Adipocyte (in vitro differentiated cells): ENCODE measurements around the gene CELSR2.

Experiments used
- DNase-seq: peaks from one replicate; pipeline ENCODE4 v3.0.0-alpha.2; 2015; ENCODE audit warnings: low read depth
- H3K27me3 ChIP-seq: replicated peaks from 2 replicates; pipeline ENCODE4 v1.7.0; 2013; ENCODE audit warnings: mild to moderate bottlenecking, low read length, moderate library complexity; ENCODE audit not compliant: control insufficient read depth, insufficient read depth
- H3K36me3 ChIP-seq: 2 replicates; pipeline ENCODE4 v1.7.0; 2013; ENCODE audit warnings: low read length, mild to moderate bottlenecking, moderate library complexity; ENCODE audit not compliant: control insufficient read depth, insufficient read depth, severe bottlenecking
- H3K4me1 ChIP-seq: 2 replicates; pipeline ENCODE4 v1.7.0; 2013; ENCODE audit warnings: mild to moderate bottlenecking, low read length, moderate library complexity; ENCODE audit not compliant: control insufficient read depth, insufficient read depth
- H3K4me3 ChIP-seq: 2 replicates; pipeline ENCODE4 v1.7.0; 2013; ENCODE audit warnings: mild to moderate bottlenecking, low read length, moderate library complexity
- H3K9ac ChIP-seq: 2 replicates; pipeline ENCODE4 v1.7.0; 2013; ENCODE audit warnings: mild to moderate bottlenecking, low read length, moderate library complexity
- H3K9me3 ChIP-seq: 2 replicates; pipeline ENCODE4 v1.7.0; 2013; ENCODE audit warnings: mild to moderate bottlenecking, low read length, moderate library complexity; ENCODE audit not compliant: control insufficient read depth

CELSR2 gene

GRCh38 chr1:109235137-109235536, 14.2 kb upstream of the CELSR2 start:
- Histone ChIP-seq H3K9me3 (no peaks in the 10 kb centered on the region), H3K36me3 (peaks cover 93% of the 10 kb centered on the region), H3K9ac (no peak overlapping the region), H3K27me3 (no peaks in the 10 kb centered on the region), H3K4me3 (no peak overlapping the region), H3K4me1 (peaks cover 5% of the 10 kb centered on the region)
- DNase-seq: no peak

GRCh38 chr1:109237512-109237911, 11.8 kb upstream of the CELSR2 start:
- DNase-seq: no peak
- no peak overlapping the region for H3K4me3 ChIP-seq
- peaks cover 70% of the 10 kb centered on the region for H3K36me3 ChIP-seq
- no peaks in the 10 kb centered on the region for H3K9me3 ChIP-seq
- no peak overlapping the region for H3K9ac ChIP-seq
- H3K27me3 ChIP-seq: no peaks in the 10 kb centered on the region
- H3K4me1 ChIP-seq: peaks cover 26% of the 10 kb centered on the region

GRCh38 chr1:109238382-109238781, 11.0 kb upstream of the CELSR2 start:
- DNase-seq: no peak
- no peak overlapping the region for H3K9ac ChIP-seq
- no peaks in the 10 kb centered on the region for H3K9me3 ChIP-seq
- no peaks in the 10 kb centered on the region for H3K27me3 ChIP-seq
- peaks cover 61% of the 10 kb centered on the region for H3K36me3 ChIP-seq
- no peak overlapping the region for H3K4me3 ChIP-seq
- H3K4me1 ChIP-seq: peaks cover 28% of the 10 kb centered on the region

- peaks cover 56% of the 10 kb centered on the region for H3K36me3 ChIP-seq
- H3K4me1 ChIP-seq: peaks cover 28% of the 10 kb centered on the region
- H3K9me3 ChIP-seq: no peaks in the 10 kb centered on the region
- DNase-seq: no peak
- no peak overlapping the region for H3K9ac ChIP-seq
- no peaks in the 10 kb centered on the region for H3K27me3 ChIP-seq
- no peak overlapping the region for H3K4me3 ChIP-seq
Measured at GRCh38 chr1:109239047-109239408, 10.3 kb upstream of the CELSR2 start.

GRCh38 chr1:109239409-109240068, 9.8 kb upstream of the CELSR2 start:
- no peaks in the 10 kb centered on the region for H3K27me3 ChIP-seq
- peaks cover 28% of the 10 kb centered on the region for H3K4me1 ChIP-seq
- peaks cover 51% of the 10 kb centered on the region for H3K36me3 ChIP-seq
- H3K4me3 ChIP-seq: no peak overlapping the region
- H3K9ac ChIP-seq: no peak overlapping the region
- no peaks in the 10 kb centered on the region for H3K9me3 ChIP-seq
- DNase-seq: peak; percentile 52

GRCh38 chr1:109240158-109241152, 8.9 kb upstream of the CELSR2 start:
- Histone ChIP-seq H3K9ac (peak overlapping the region; percentile 58), H3K27me3 (no peaks in the 10 kb centered on the region), H3K4me3 (peak overlapping the region; percentile 13), H3K9me3 (no peaks in the 10 kb centered on the region), H3K36me3 (peaks cover 41% of the 10 kb centered on the region), H3K4me1 (peaks cover 28% of the 10 kb centered on the region)
- DNase-seq: peak; percentile 64

GRCh38 chr1:109241344-109241743, 8.0 kb upstream of the CELSR2 start:
- Histone ChIP-seq H3K9me3 (no peaks in the 10 kb centered on the region), H3K4me1 (peaks cover 28% of the 10 kb centered on the region), H3K9ac (no peak overlapping the region), H3K4me3 (no peak overlapping the region), H3K27me3 (no peaks in the 10 kb centered on the region), H3K36me3 (peaks cover 32% of the 10 kb centered on the region)
- no peak for DNase-seq

GRCh38 chr1:109241841-109242345, 7.4 kb upstream of the CELSR2 start:
- H3K4me3 ChIP-seq: no peak overlapping the region
- DNase-seq: no peak

GRCh38 chr1:109242387-109242786, 7.0 kb upstream of the CELSR2 start:
- peaks cover 22% of the 10 kb centered on the region for H3K36me3 ChIP-seq
- DNase-seq: no peak
- H3K9ac ChIP-seq: no peak overlapping the region
- H3K4me3 ChIP-seq: no peak overlapping the region
- H3K9me3 ChIP-seq: no peaks in the 10 kb centered on the region
- no peaks in the 10 kb centered on the region for H3K27me3 ChIP-seq
- peaks cover 28% of the 10 kb centered on the region for H3K4me1 ChIP-seq

More at GRCh38 chr1:109241841-109242345, 7.4 kb upstream of the CELSR2 start:
- Histone ChIP-seq H3K9ac (no peak overlapping the region), H3K36me3 (peaks cover 27% of the 10 kb centered on the region), H3K4me1 (peaks cover 28% of the 10 kb centered on the region), H3K27me3 (no peaks in the 10 kb centered on the region), H3K9me3 (no peaks in the 10 kb centered on the region)

- peaks cover 28% of the 10 kb centered on the region for H3K4me1 ChIP-seq
- no peak for DNase-seq
- H3K36me3 ChIP-seq: peaks cover 14% of the 10 kb centered on the region
- no peak overlapping the region for H3K4me3 ChIP-seq
- H3K27me3 ChIP-seq: peaks cover 4% of the 10 kb centered on the region
- no peaks in the 10 kb centered on the region for H3K9me3 ChIP-seq
- H3K9ac ChIP-seq: no peak overlapping the region
Measured at GRCh38 chr1:109243221-109243620, 6.1 kb upstream of the CELSR2 start.

- H3K9me3 ChIP-seq: no peaks in the 10 kb centered on the region
- no peak overlapping the region for H3K9ac ChIP-seq
- no peak for DNase-seq
- H3K36me3 ChIP-seq: peaks cover 6% of the 10 kb centered on the region
- H3K27me3 ChIP-seq: peaks cover 7% of the 10 kb centered on the region
- peaks cover 28% of the 10 kb centered on the region for H3K4me1 ChIP-seq
- H3K4me3 ChIP-seq: no peak overlapping the region
Measured at GRCh38 chr1:109243860-109244552, 5.3 kb upstream of the CELSR2 start.
